Erythroblast (primary cell): ENCODE measurements around the gene PLCL2.

Experiments used
- GATA1 ChIP-seq: IDR thresholded peaks from 2 replicates; pipeline ENCODE4 v1.6.1; 2011; ENCODE audit warnings: low read depth, mild to moderate bottlenecking, control low read depth, low read length, moderate library complexity
- POLR2A ChIP-seq: IDR thresholded peaks from 2 replicates; pipeline ENCODE4 v1.6.1; 2011; ENCODE audit warnings: mild to moderate bottlenecking, low read length

DNA sequence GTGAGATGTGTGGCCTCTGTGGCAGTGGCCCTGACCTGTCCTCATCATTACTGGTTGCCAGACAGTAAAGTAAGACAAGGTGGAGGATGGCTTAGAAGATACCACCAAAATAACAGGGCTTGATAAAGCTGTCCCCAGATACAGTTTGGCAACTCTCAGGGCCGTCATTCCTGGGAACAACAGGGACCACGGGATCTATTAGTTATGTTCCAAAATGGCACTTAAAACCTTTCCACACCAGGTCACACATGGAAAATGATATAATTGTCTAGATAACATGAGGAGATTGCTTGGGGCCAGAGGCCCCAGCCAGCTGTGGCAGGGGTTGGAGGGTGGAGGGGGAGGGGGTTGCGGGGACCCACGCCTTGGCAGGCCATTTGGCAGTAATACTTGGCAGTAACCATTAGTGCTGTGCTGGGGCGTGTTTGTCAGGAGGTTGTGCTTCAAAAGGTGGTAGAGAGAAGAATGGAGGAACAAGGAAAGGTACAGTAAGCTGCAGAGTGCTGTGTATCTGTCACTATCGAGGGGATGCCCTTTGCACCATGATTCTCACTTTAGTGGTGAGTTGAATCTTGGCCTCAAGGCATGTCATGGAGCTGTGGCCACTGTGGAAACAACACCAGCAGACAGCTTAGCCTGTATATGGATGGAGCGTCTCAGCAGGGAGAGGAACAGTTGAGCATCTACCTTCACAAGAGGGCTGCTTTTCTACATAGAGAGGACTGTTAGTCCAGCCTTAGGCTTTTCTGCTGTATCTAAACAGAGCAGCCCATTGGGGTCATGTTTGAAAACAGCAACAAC, 14.0 kb downstream of the PLCL2 start:
- no peak for TF ChIP-seq POLR2A
- TF ChIP-seq GATA1, result no peak
